ENCODE data around the gene ATAD2B.

ATAD2B gene

DNA sequence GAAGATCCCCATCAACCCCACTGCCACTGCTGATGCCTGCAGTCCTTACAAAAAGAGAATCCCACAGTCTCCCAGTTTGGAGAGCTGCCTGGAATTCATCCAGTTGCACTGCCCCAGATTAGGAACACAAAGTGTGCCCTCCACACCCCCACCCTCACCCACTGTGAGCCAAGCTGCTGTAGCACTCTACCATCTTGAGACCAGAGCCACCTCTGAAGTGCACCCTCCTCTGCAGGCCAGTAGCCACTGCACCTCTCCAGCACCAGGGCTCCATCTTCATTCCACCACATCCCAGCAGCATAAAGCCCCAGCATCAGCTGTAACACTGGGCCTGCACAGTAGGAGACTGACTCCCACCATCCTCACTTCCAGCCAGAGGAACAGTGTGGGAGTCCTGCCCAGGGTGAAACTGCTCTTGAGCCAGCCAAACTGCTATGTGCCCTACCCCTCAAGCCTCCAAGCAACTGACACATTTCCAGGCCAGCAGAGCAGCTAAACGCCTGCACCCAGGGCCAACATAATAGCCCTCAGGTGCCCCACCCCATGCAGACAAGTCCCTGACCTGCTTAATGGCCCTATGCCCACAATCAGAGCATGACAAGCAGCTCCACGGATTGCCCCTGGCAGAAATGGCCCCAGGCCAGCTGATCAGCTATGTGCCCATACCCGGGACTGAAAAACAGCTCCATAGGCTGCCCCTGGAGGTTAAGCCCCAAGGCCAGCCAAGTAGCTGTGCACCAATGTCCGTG, 206.0 kb downstream of the ATAD2B start:
- DNase-seq (ENCODE audit: insufficient read length): no peak
- TF ChIP-seq POLR2AphosphoS5 (IDR thresholded peaks at IDR 0.05; ENCODE audit: low read depth, low read length) (no peak), TAF1 (IDR thresholded peaks at IDR 0.05; ENCODE audit: borderline replicate concordance, low read depth, low read length) (no peak), POLR2A (IDR thresholded peaks at IDR 0.05; ENCODE audit: low read depth, low read length) (no peak)
- no peak for FAIRE-seq

DNA sequence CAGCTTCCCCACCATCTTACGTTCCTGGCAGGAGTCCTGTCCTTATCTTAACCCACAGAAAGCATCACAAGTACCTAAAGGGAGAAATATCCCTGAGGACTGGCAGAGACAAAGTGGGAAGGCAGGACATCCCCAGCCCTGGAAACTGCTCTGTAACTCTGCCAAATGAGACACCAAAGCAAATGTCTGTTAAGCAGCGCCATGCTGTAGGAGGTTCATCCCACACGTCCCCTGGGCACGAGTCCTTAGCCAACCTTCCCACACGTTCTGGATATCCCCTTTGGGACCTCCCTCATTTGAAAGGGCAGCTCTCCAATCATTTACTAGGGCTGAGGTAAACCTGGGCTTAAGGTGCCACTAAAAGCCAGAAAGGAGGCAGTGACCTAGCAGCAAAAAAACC, 207.2 kb downstream of the ATAD2B start:
- FAIRE-seq: no peak
- no peak for DNase-seq (ENCODE audit: insufficient read length)
- TF ChIP-seq POLR2A (IDR thresholded peaks at IDR 0.05; ENCODE audit: low read depth, low read length) (no peak), POLR2AphosphoS5 (IDR thresholded peaks at IDR 0.05; ENCODE audit: low read depth, low read length) (no peak), TAF1 (IDR thresholded peaks at IDR 0.05; ENCODE audit: borderline replicate concordance, low read depth, low read length) (no peak)

GRCh38 chr2:23718931-23719700, 207.8 kb downstream of the ATAD2B start:
- TF ChIP-seq TAF1 (IDR thresholded peaks at IDR 0.05; ENCODE audit: borderline replicate concordance, low read depth, low read length) (no peak), POLR2A (IDR thresholded peaks at IDR 0.05; ENCODE audit: low read depth, low read length) (no peak), POLR2AphosphoS5 (IDR thresholded peaks at IDR 0.05; ENCODE audit: low read depth, low read length) (no peak)
- FAIRE-seq: peak; percentile 24
- DNase-seq (ENCODE audit: insufficient read length): no peak

- FAIRE-seq (no peak), DNase-seq (ENCODE audit: insufficient read length) (no peak)
- no peak for TF ChIP-seq POLR2AphosphoS5 (IDR thresholded peaks at IDR 0.05; ENCODE audit: low read depth, low read length)
- TF ChIP-seq POLR2A (IDR thresholded peaks at IDR 0.05; ENCODE audit: low read depth, low read length): no peak
- no peak for TF ChIP-seq TAF1 (IDR thresholded peaks at IDR 0.05; ENCODE audit: borderline replicate concordance, low read depth, low read length)
Measured at GRCh38 chr2:23713351-23713750, 213.6 kb downstream of the ATAD2B start.

GRCh38 chr2:23712756-23713151, 214.2 kb downstream of the ATAD2B start:
- DNase-seq (ENCODE audit: insufficient read length) (no peak), FAIRE-seq (no peak)
- no peak for TF ChIP-seq TAF1 (IDR thresholded peaks at IDR 0.05; ENCODE audit: borderline replicate concordance, low read depth, low read length)
- TF ChIP-seq POLR2A (IDR thresholded peaks at IDR 0.05; ENCODE audit: low read depth, low read length): no peak
- TF ChIP-seq POLR2AphosphoS5 (IDR thresholded peaks at IDR 0.05; ENCODE audit: low read depth, low read length): no peak

DNA sequence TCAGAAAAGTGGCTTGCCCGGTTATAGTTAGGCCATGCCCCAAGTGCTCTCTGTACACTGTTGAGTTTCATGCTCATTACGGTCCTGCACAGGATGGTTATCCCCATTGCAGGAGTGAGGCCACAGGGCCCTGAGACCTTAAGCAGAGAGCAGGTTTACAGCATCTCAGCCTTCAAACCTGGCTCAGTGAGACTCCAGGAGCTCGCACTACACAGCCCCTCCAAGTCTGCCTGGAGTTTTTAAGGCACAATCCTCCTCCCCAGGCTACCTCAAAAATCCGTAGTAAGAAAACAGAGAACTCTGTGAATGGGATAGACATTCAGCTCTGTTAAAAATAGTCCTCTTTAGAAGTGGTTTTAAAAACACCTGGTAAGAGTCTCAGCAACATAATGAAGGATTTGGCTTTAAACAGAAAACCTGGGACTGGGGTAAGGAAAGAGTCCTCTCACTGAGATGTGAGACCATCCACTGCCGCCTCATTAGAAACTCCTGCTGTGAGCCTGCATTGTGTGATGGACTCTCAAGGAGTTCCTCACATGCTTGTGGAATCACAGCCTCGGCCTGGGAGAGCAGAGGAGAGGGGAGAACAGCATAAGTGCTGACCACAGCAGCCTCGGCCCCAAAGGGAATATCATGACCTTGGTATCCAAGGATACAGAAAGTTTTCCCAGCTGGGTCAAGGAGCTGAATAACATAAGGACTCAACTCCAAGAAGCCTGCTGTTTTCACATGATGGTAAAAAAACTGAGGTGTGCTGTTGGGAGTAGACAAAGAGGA, 214.8 kb downstream of the ATAD2B start:
- DNase-seq (ENCODE audit: insufficient read length) (no peak), FAIRE-seq (no peak)

GRCh38 chr2:23709311-23709710, 217.6 kb downstream of the ATAD2B start:
- no peak for DNase-seq (ENCODE audit: insufficient read length)
- FAIRE-seq: no peak
- TF ChIP-seq TAF1 (IDR thresholded peaks at IDR 0.05; ENCODE audit: borderline replicate concordance, low read depth, low read length): no peak
- no peak for TF ChIP-seq POLR2A (IDR thresholded peaks at IDR 0.05; ENCODE audit: low read depth, low read length)
- TF ChIP-seq POLR2AphosphoS5 (IDR thresholded peaks at IDR 0.05; ENCODE audit: low read depth, low read length): no peak

More for the DNA sequence above, 214.8 kb downstream of the ATAD2B start:
- TF ChIP-seq TAF1 (IDR thresholded peaks at IDR 0.05; ENCODE audit: borderline replicate concordance, low read depth, low read length): no peak
- no peak for TF ChIP-seq POLR2A (IDR thresholded peaks at IDR 0.05; ENCODE audit: low read depth, low read length)
- TF ChIP-seq POLR2AphosphoS5 (IDR thresholded peaks at IDR 0.05; ENCODE audit: low read depth, low read length): no peak

GRCh38 chr2:23708771-23709170, 218.2 kb downstream of the ATAD2B start:
- TF ChIP-seq POLR2AphosphoS5 (IDR thresholded peaks at IDR 0.05; ENCODE audit: low read depth, low read length) (no peak), TAF1 (IDR thresholded peaks at IDR 0.05; ENCODE audit: borderline replicate concordance, low read depth, low read length) (no peak), POLR2A (IDR thresholded peaks at IDR 0.05; ENCODE audit: low read depth, low read length) (no peak)
- FAIRE-seq: no peak

GRCh38 chr2:23707096-23707495, 219.8 kb downstream of the ATAD2B start:
- FAIRE-seq: no peak
- TF ChIP-seq POLR2A (IDR thresholded peaks at IDR 0.05; ENCODE audit: low read depth, low read length) (no peak), POLR2AphosphoS5 (IDR thresholded peaks at IDR 0.05; ENCODE audit: low read depth, low read length) (no peak), TAF1 (IDR thresholded peaks at IDR 0.05; ENCODE audit: borderline replicate concordance, low read depth, low read length) (no peak)
- DNase-seq (ENCODE audit: insufficient read length): no peak

More at GRCh38 chr2:23708771-23709170, 218.2 kb downstream of the ATAD2B start:
- DNase-seq (ENCODE audit: insufficient read length): no peak

- DNase-seq (ENCODE audit: insufficient read length) (no peak), FAIRE-seq (no peak)
- TF ChIP-seq POLR2A (IDR thresholded peaks at IDR 0.05; ENCODE audit: low read depth, low read length) (no peak), POLR2AphosphoS5 (IDR thresholded peaks at IDR 0.05; ENCODE audit: low read depth, low read length) (no peak), TAF1 (IDR thresholded peaks at IDR 0.05; ENCODE audit: borderline replicate concordance, low read depth, low read length) (no peak)
Measured at GRCh38 chr2:23706613-23707078, 220.3 kb downstream of the ATAD2B start.

Data from GM12892 (cell line).